Chondrocyte (in vitro differentiated cells): ENCODE data around the gene KCNK5. TPM values are rescaled to one million over a fixed set of nuclear protein-coding genes. Genes with fewer than 3 reads are reported as not detected.

ENCODE experiments used
- DNase-seq: peaks from one replicate; pipeline ENCODE4 v3.0.0; 2021; ENCODE audit warnings: mixed read lengths, low spot score
- H3K27ac Mint-ChIP-seq: one replicate; pipeline ENCODE4 v1.8.0; 2021; ENCODE audit warnings: mild to moderate bottlenecking, moderate library complexity, mixed read lengths; ENCODE audit not compliant: unreplicated experiment
- H3K27me3 Mint-ChIP-seq: 2 replicates; pipeline ENCODE4 v1.8.0; 2021; ENCODE audit warnings: low read depth, mixed read lengths
- H3K36me3 Mint-ChIP-seq: 2 replicates; pipeline ENCODE4 v1.8.0; 2021; ENCODE audit warnings: low read depth, mixed read lengths
- H3K4me1 Mint-ChIP-seq: 2 replicates; pipeline ENCODE4 v1.8.0; 2021; ENCODE audit warnings: low read depth, mild to moderate bottlenecking, mixed read lengths
- H3K4me3 Mint-ChIP-seq: one replicate; pipeline ENCODE4 v1.8.0; 2021; ENCODE audit warnings: mild to moderate bottlenecking, moderate library complexity, mixed read lengths; ENCODE audit not compliant: unreplicated experiment
- H3K9me3 Mint-ChIP-seq: 2 replicates; pipeline ENCODE4 v1.8.0; 2021; ENCODE audit warnings: low read depth, mixed read lengths
- total RNA-seq: library from RNA; stranded (reverse); gene quantifications from 3 replicates; pipeline ENCODE4 v1.2.1, GENCODE V29; 2021
- TF ChIP-seq, protein P1 (sequence below): fragments of 200-600 bp; sonication (generic); IDR thresholded peaks from 2 replicates; pipeline ENCODE4 v1.5.0; 2021; ENCODE audit warnings: antibody characterized with exemption, mild to moderate bottlenecking, moderate library complexity

KCNK5 gene
- total RNA-seq, 1 donor from 2014 or later = not detected

DNA sequence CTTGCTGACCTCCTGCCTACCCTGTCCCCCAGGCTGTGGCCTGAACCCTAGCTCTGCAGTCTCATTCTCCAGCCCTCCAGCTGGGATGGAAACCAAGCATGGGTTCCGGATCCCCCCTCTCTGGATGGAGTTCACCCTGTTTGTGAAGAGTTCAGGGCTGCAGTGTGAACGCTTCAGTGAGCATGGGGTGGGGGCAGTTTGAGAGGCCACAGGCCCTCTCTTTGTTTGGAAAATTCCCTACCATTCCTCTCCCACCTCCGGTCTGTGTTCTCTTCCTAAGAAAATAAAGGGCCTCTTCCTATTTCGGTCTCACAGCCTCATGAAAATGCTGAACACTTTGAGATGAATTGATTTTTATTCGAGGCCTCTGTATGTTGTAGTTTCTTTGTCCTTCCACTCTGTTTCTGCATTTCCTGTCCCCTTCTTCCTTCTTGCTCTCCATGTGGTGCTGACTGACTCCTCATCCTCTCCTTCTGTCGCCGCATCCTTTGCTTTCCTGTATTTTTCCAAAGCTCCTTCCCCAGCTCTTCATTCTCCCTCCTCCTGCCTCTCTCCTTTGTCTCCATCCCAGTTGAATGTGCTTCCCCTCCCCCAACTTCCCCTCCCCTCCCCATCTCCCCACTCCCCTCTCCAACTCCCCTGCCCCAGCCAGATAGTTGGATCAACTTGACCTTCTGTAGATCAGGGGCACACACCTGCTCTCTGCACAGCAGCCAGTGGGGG is 2.4 kb upstream of the KCNK5 start:
- TF ChIP-seq, protein P1, sequence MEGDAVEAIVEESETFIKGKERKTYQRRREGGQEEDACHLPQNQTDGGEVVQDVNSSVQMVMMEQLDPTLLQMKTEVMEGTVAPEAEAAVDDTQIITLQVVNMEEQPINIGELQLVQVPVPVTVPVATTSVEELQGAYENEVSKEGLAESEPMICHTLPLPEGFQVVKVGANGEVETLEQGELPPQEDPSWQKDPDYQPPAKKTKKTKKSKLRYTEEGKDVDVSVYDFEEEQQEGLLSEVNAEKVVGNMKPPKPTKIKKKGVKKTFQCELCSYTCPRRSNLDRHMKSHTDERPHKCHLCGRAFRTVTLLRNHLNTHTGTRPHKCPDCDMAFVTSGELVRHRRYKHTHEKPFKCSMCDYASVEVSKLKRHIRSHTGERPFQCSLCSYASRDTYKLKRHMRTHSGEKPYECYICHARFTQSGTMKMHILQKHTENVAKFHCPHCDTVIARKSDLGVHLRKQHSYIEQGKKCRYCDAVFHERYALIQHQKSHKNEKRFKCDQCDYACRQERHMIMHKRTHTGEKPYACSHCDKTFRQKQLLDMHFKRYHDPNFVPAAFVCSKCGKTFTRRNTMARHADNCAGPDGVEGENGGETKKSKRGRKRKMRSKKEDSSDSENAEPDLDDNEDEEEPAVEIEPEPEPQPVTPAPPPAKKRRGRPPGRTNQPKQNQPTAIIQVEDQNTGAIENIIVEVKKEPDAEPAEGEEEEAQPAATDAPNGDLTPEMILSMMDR = no peak
- H3K27ac Mint-ChIP-seq = no peak overlapping the region
- H3K9me3 Mint-ChIP-seq = no peaks in the 10 kb centered on the region
- H3K36me3 Mint-ChIP-seq = peaks cover 3% of the 10 kb centered on the region
- no peak for DNase-seq
- no peak overlapping the region for H3K4me3 Mint-ChIP-seq
- H3K4me1 Mint-ChIP-seq = peaks cover 14% of the 10 kb centered on the region
- H3K27me3 Mint-ChIP-seq = peaks cover 30% of the 10 kb centered on the region

DNA sequence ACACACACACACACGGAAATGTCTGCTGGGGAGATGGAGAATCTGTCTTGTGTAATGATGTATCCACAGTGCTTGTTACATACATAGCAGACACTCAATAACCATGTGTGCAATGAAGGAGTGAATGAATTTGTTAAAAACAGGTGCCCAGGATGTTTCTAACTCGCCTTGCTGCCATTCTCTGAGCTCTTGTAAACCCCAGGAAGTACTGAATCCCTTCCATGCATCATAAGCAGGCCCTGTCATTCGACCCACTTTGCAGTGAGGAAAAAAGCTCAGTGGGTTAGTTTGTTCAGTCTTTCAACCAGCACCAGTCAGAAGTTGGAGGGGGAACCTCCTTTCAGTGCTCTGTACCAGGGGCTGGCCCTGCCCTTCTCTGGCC is 1.4 kb upstream of the KCNK5 start:
- Mint-ChIP-seq H3K27me3 (peaks cover 36% of the 10 kb centered on the region), H3K27ac (no peak overlapping the region), H3K9me3 (no peaks in the 10 kb centered on the region), H3K4me1 (peaks cover 14% of the 10 kb centered on the region), H3K4me3 (no peak overlapping the region), H3K36me3 (peaks cover 3% of the 10 kb centered on the region)
- no peak for DNase-seq
- TF ChIP-seq, protein P1 = no peak

DNA sequence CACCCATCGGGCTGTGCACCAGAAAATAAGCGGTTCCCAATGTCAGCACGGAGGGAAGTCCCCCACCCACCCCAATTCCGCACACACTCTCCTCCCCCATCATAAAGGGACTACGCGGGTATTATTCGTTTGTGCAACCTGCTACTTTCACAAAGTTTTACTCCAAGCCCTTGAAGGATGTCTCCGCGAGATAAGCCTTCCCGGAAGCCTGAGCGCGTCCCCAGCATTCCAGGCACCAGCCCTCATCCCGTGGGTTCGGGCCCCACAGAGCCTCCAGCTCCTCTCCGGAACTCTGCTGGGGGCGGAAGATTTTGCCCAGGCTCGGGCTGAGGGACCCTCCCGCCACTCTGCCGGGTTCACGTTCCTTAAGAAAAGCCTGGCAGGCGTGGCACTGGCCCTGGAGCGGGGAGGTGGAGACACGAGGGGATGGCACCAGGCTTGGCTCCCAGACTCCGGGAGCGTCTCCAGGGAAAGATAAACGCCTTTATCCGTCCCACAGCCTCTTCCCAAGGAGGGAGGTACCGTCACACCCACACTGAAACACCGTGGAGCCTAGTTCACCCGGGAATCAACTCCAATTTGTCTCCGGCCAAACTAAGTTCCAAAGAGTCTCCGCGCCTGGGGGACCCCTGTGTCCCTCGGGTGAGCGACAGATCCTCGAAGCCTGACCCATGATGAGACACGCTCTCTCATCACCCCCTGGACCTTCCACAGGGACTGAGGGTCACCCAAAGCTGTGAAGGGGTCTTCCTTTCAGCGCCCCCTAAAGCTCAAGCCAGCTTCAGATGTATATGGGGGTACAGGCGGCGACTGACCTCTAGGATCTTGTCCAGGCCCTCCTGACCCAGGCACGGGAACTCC is 934 bp downstream of the KCNK5 start:
- H3K9me3 Mint-ChIP-seq = no peaks in the 10 kb centered on the region
- peaks cover 14% of the 10 kb centered on the region for H3K4me1 Mint-ChIP-seq
- DNase-seq = no peak
- TF ChIP-seq, protein P1 = no peak
- H3K36me3 Mint-ChIP-seq = peaks cover 3% of the 10 kb centered on the region
- no peak overlapping the region for H3K27ac Mint-ChIP-seq
- peaks cover 48% of the 10 kb centered on the region for H3K27me3 Mint-ChIP-seq
- peak overlapping the region; percentile 65 for H3K4me3 Mint-ChIP-seq

DNA sequence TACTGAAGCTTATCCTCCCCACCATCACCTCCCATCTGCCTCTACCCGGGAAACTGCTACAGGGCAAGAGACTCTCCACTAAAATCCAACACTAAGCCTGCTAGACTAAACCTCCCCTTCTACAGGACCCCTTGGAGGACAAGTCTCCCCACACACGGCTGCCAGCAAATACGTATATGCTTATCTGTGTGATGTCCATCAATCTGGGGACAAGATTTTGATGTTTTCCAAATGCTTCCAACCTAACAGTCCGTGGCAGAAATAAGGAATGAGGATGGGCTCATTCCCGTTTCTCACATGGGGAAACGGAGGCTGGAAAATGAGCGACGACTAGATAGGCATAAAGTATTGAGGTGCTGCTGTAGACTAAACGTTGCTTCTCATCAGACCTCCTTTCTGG is 1.8 kb downstream of the KCNK5 start:
- TF ChIP-seq, protein P1 = no peak
- no peak overlapping the region for H3K27ac Mint-ChIP-seq

DNA sequence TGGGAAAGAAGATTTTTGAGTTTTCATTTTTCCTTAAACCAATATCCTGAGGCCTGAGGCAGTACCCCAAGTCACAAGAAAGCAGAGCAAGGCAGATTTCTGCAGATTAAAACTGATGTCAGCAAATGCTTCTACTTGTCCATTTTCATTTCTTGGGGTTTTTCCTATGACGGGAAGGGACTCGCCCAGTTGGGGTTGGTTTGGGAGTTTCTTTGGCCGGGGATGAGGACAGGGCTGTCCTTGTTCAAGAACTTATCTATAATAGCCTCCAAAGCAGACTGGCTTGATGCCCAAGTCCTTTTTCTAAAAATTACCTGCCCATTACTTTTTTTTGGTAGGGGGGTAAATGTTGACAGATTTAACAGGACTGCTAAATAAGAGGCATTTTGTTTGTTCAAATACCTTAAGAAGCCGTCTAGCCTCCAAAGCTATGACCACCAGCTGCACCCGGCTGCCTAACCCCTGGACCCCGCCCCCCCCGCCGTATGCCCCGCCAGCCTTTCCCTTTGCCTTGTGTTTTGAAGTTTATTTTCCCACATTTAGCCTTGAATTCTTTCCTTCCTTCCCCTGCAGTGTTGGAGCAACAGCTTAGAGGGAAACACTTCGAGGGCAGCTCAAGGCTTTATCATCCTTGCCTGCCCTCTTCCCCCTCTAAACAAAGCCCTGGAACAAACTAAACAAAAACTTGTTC is 2.5 kb downstream of the KCNK5 start:
- TF ChIP-seq, protein P1 = no peak
- Mint-ChIP-seq H3K4me1 (peaks cover 14% of the 10 kb centered on the region), H3K9me3 (peaks cover 4% of the 10 kb centered on the region), H3K27ac (no peak overlapping the region), H3K4me3 (no peak overlapping the region), H3K27me3 (peaks cover 48% of the 10 kb centered on the region), H3K36me3 (peaks cover 3% of the 10 kb centered on the region)
- no peak for DNase-seq

More for the DNA sequence above, 1.8 kb downstream of the KCNK5 start:
- Mint-ChIP-seq H3K36me3 (peaks cover 3% of the 10 kb centered on the region), H3K27me3 (peaks cover 48% of the 10 kb centered on the region), H3K4me3 (no peak overlapping the region), H3K9me3 (peaks cover 2% of the 10 kb centered on the region), H3K4me1 (peaks cover 14% of the 10 kb centered on the region)
- DNase-seq = no peak
